Astrocyte (in vitro differentiated cells and primary cell): Measurements from ENCODE around the gene TBC1D5.

Experiments used
- CTCF ChIP-seq: IDR thresholded peaks from 2 replicates; pipeline ENCODE4 v1.5.1; 2011; ENCODE audit warnings: low read depth, mild to moderate bottlenecking, inconsistent platforms, low read length, moderate library complexity; ENCODE audit not compliant: insufficient read depth
- EZH2 ChIP-seq: IDR thresholded peaks from 2 replicates; pipeline ENCODE4 v1.6.1; 2012; ENCODE audit warnings: mild to moderate bottlenecking, low read length, inconsistent platforms; ENCODE audit not compliant: insufficient read depth

GRCh38 chr3:17304969-17305368 is 437.5 kb downstream of the TBC1D5 start:
- no peak for TF ChIP-seq CTCF
- TF ChIP-seq EZH2, result no peak
